Neuronal stem cell (in vitro differentiated cells): Measurements from ENCODE around the gene GPR108.
A peak's percentile ranks its signal among the peaks of the same experiment; 100 is the strongest.

Experiments used
- DNase-seq: peaks from one replicate; pipeline ENCODE4 v3.0.0-alpha.2; 2013; ENCODE audit warnings: low spot score
- H2AFZ ChIP-seq: one replicate; pipeline ENCODE4 v1.6.1; 2013; ENCODE audit warnings: mild to moderate bottlenecking, low read length, inconsistent platforms
- H2AK5ac ChIP-seq: 2 replicates; pipeline ENCODE4 v1.6.1; 2013; ENCODE audit warnings: low read depth, mild to moderate bottlenecking, inconsistent platforms, low read length, moderate library complexity, mixed read lengths
- H2BK120ac ChIP-seq: 2 replicates; pipeline ENCODE4 v1.6.1; 2013; ENCODE audit warnings: low read depth, mild to moderate bottlenecking, inconsistent platforms, low read length, moderate library complexity, mixed read lengths
- H2BK12ac ChIP-seq: one replicate; pipeline ENCODE4 v1.6.1; 2013; ENCODE audit warnings: low read length, inconsistent platforms
- H2BK15ac ChIP-seq: 2 replicates; pipeline ENCODE4 v1.6.1; 2013; ENCODE audit warnings: mild to moderate bottlenecking, low read length, inconsistent platforms, mixed read lengths
- H2BK5ac ChIP-seq: one replicate; pipeline ENCODE4 v1.6.1; 2013; ENCODE audit warnings: inconsistent platforms, mild to moderate bottlenecking, low read length, moderate library complexity
- H3K14ac ChIP-seq: one replicate; pipeline ENCODE4 v1.6.1; 2013; ENCODE audit warnings: low read length, inconsistent platforms
- H3K18ac ChIP-seq: 2 replicates; pipeline ENCODE4 v1.6.1; 2013; ENCODE audit warnings: low read length, inconsistent platforms
- H3K23ac ChIP-seq: 2 replicates; pipeline ENCODE4 v1.6.1; 2013; ENCODE audit warnings: low read depth, mild to moderate bottlenecking, mixed read lengths, low read length, inconsistent platforms; ENCODE audit not compliant: poor library complexity
- H3K27ac ChIP-seq: replicated peaks from 3 replicates; pipeline ENCODE4 v1.5.1; 2013; ENCODE audit warnings: low read length, inconsistent platforms
- H3K27me3 ChIP-seq, 3 experiments: 2 replicates each; pipeline ENCODE4 v1.6.1; 2013; ENCODE audit warnings: low read length in 3 of 3, mild to moderate bottlenecking in 2 of 3, inconsistent platforms in 1 of 3, low read depth in 1 of 3, mixed read lengths in 1 of 3, moderate library complexity in 1 of 3; ENCODE audit not compliant: control insufficient read depth in 3 of 3, insufficient read depth in 3 of 3
- H3K36me3 ChIP-seq, 2 donors: replicated peaks in 1 of 2; 2 replicates each; pipeline ENCODE4 v1.6.1; 2013; ENCODE audit warnings: low read length in 2 of 2; ENCODE audit not compliant: control insufficient read depth in 2 of 2, insufficient read depth in 2 of 2
- H3K4ac ChIP-seq: 2 replicates; pipeline ENCODE4 v1.6.1; 2013; ENCODE audit warnings: inconsistent platforms, mild to moderate bottlenecking, low read length, moderate library complexity
- H3K4me1 ChIP-seq, 2 donors: 1 replicate in 1 of 2; 2 replicates in 1 of 2; pipeline ENCODE4 v1.6.1; 2013; ENCODE audit warnings: low read length in 2 of 2, low read depth in 1 of 2; ENCODE audit not compliant: control insufficient read depth in 2 of 2, insufficient read depth in 1 of 2
- H3K4me2 ChIP-seq: one replicate; pipeline ENCODE4 v1.6.1; 2013; ENCODE audit warnings: mild to moderate bottlenecking, low read length, inconsistent platforms; ENCODE audit not compliant: insufficient read depth, poor library complexity, severe bottlenecking
- H3K4me3 ChIP-seq, 2 donors: 2 replicates each; pipeline ENCODE4 v1.5.1; 2013; ENCODE audit warnings: low read length in 2 of 2, mild to moderate bottlenecking in 2 of 2, inconsistent platforms in 1 of 2, moderate library complexity in 1 of 2
- H3K79me1 ChIP-seq: one replicate; pipeline ENCODE4 v1.6.1; 2013; ENCODE audit warnings: low read depth, mild to moderate bottlenecking, inconsistent platforms, low read length, moderate library complexity
- H3K9ac ChIP-seq: one replicate; pipeline ENCODE4 v1.6.1; 2013; ENCODE audit warnings: mild to moderate bottlenecking, low read depth, low read length, inconsistent platforms; ENCODE audit not compliant: poor library complexity
- H3K9me3 ChIP-seq, 2 donors: replicated peaks in 1 of 2; 2 replicates each; pipeline versions ENCODE3 to v1.6.1; 2013; ENCODE audit warnings: low read length in 2 of 2, mild to moderate bottlenecking in 2 of 2, inconsistent platforms in 1 of 2, low read depth in 1 of 2, mixed read lengths in 1 of 2, moderate library complexity in 1 of 2; ENCODE audit not compliant: control insufficient read depth in 2 of 2, insufficient read depth in 1 of 2
- H4K8ac ChIP-seq: one replicate; pipeline ENCODE4 v1.6.1; 2013; ENCODE audit warnings: low read depth, mild to moderate bottlenecking, inconsistent platforms, low read length, moderate library complexity
- H4K91ac ChIP-seq: one replicate; pipeline ENCODE4 v1.6.1; 2013; ENCODE audit warnings: low read length, low read depth, mild to moderate bottlenecking, inconsistent platforms; ENCODE audit not compliant: poor library complexity
- WGBS, 2 donors: extraction: QIAGEN DNeasy Blood & Tissue Kit; methylation state at CpG; one replicate each; pipeline ENCODE4 v1.1.7; 2013; ENCODE audit warnings: missing lambda C conversion rate in 2 of 2, mixed read lengths in 1 of 2; ENCODE audit not compliant: insufficient read length in 2 of 2, insufficient replicate concordance in 1 of 2; ENCODE audit errors: extremely low coverage in 2 of 2; 5-methylcytosine and 5-hydroxymethylcytosine counted together

GPR108 gene

GRCh38 chr19:6712692-6713670 lies 24.4 kb downstream of the GPR108 start:
- Histone ChIP-seq H4K8ac (no peak overlapping the region), H2BK5ac (no peak overlapping the region), H3K79me1 (peaks cover 3% of the 10 kb centered on the region), H2BK120ac (peak overlapping the region; percentile 50), H2BK12ac (no peak overlapping the region), H3K4ac (no peak overlapping the region), H3K14ac (no peak overlapping the region), H3K27me3 (peaks cover 0 to 41% (median 33%) of the 10 kb centered on the region in 3 experiments), H2AFZ (no peak overlapping the region), H2BK15ac (no peak overlapping the region), H4K91ac (no peak overlapping the region), H3K23ac (no peak overlapping the region), H2AK5ac (no peak overlapping the region), H3K4me1 (no peaks in the 10 kb centered on the region), H3K9ac (no peak overlapping the region), H3K4me2 (no peak overlapping the region), H3K9me3 (peaks cover 0 to 8% of the 10 kb centered on the region in 2 donors), H3K4me3 (no peak overlapping the region), H3K36me3 (no peaks in the 10 kb centered on the region), H3K27ac (no peak overlapping the region), H3K18ac (no peak overlapping the region)
- WGBS, 2 donors: no CpG with 5 or more reads among the region's 20 CpGs
- DNase-seq: no peak

GRCh38 chr19:6712231-6712630 lies 25.1 kb downstream of the GPR108 start:
- Histone ChIP-seq H2BK12ac (no peak overlapping the region), H4K91ac (no peak overlapping the region), H3K9me3 (peaks cover 0 to 4% of the 10 kb centered on the region in 2 donors), H3K27ac (no peak overlapping the region), H3K4me1 (no peaks in the 10 kb centered on the region), H2BK15ac (no peak overlapping the region), H3K27me3 (peaks cover 0 to 41% (median 28%) of the 10 kb centered on the region in 3 experiments), H3K18ac (no peak overlapping the region), H3K9ac (peak overlapping the region; percentile 30), H3K4me3 (no peak overlapping the region), H3K4me2 (no peak overlapping the region), H3K14ac (no peak overlapping the region), H3K36me3 (no peaks in the 10 kb centered on the region), H2AK5ac (no peak overlapping the region), H3K23ac (no peak overlapping the region), H2BK5ac (no peak overlapping the region), H4K8ac (no peak overlapping the region), H2AFZ (no peak overlapping the region), H3K4ac (no peak overlapping the region), H3K79me1 (peaks cover under 1% of the 10 kb centered on the region), H2BK120ac (peak overlapping the region; percentile 50)
- DNase-seq: no peak
- no CpG with 5 or more reads among the region's 16 CpGs for WGBS, 2 donors

- Histone ChIP-seq H3K4ac (no peak overlapping the region), H3K9me3 (peaks cover 0 to 4% of the 10 kb centered on the region in 2 donors), H2BK120ac (no peak overlapping the region), H3K79me1 (no peaks in the 10 kb centered on the region), H3K4me2 (no peak overlapping the region), H3K23ac (no peak overlapping the region), H3K9ac (no peak overlapping the region), H3K18ac (peak overlapping the region; percentile 33), H3K27me3 (peaks cover 0 to 41% (median 28%) of the 10 kb centered on the region in 3 experiments), H3K4me3 (no peak overlapping the region), H3K14ac (no peak overlapping the region), H4K91ac (no peak overlapping the region), H2BK12ac (no peak overlapping the region), H2AK5ac (no peak overlapping the region), H3K36me3 (no peaks in the 10 kb centered on the region), H4K8ac (no peak overlapping the region), H2BK15ac (no peak overlapping the region), H2AFZ (no peak overlapping the region), H3K4me1 (no peaks in the 10 kb centered on the region), H3K27ac (no peak overlapping the region), H2BK5ac (no peak overlapping the region)
- no CpG with 5 or more reads among the region's 10 CpGs for WGBS, 2 donors
- no peak for DNase-seq
Observed at GRCh38 chr19:6711605-6712004, 25.8 kb downstream of the GPR108 start.

DNA sequence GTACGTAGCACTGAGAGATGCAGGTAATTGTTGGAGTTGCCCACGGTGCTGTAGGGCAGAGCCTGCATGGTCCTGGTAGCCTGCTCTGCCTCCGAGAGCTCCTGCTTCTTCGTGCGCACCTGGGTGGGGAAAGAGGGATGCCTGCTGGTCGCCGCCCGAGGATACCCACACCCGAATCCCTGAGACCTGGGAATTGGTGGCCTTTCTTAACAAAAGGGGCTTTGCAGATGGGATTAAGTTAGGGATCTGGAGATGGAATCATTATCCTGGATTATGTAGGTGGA lies 26.4 kb downstream of the GPR108 start:
- Histone ChIP-seq H2BK15ac (peak overlapping the region; percentile 63), H3K4me3 (no peak overlapping the region), H2AFZ (peak overlapping the region; percentile 29), H2BK5ac (no peak overlapping the region), H2BK120ac (no peak overlapping the region), H3K4me1 (no peaks in the 10 kb centered on the region), H3K14ac (no peak overlapping the region), H4K91ac (no peak overlapping the region), H3K18ac (peak overlapping the region; percentile 11), H3K4me2 (no peak overlapping the region), H2BK12ac (no peak overlapping the region), H3K23ac (no peak overlapping the region), H3K9ac (no peak overlapping the region), H2AK5ac (peak overlapping the region; percentile 81), H4K8ac (no peak overlapping the region), H3K79me1 (no peaks in the 10 kb centered on the region), H3K36me3 (no peaks in the 10 kb centered on the region), H3K9me3 (peaks cover 0 to 4% of the 10 kb centered on the region in 2 donors), H3K27me3 (peaks cover 0 to 41% (median 28%) of the 10 kb centered on the region in 3 experiments), H3K27ac (no peak overlapping the region), H3K4ac (no peak overlapping the region)
- DNase-seq: no peak
- no CpG with 5 or more reads among the region's 9 CpGs for WGBS, 2 donors
